ENCODE results near the gene LRRC4C. TPM values are rescaled to one million over a fixed set of nuclear protein-coding genes. Genes with fewer than 3 reads are reported as not detected.

LRRC4C gene
- total RNA-seq, 1 experiment from 2014 or later = 0.13 TPM

GRCh38 chr11:41250408-41250935, 209.0 kb downstream of the LRRC4C start:
- Histone ChIP-seq H2BK5ac (ENCODE audit: insufficient read length, low read length) (no peak overlapping the region), H3T11ph (ENCODE audit: low read length) (no peak overlapping the region), H3K4me2 (ENCODE audit: insufficient read depth, insufficient read length, low read length) (no peak overlapping the region), H2AK5ac (ENCODE audit: insufficient read length, low read length) (no peak overlapping the region), H2BK20ac (ENCODE audit: low read depth, low read length, poor library complexity, severe bottlenecking) (no peak overlapping the region), H2BK15ac (ENCODE audit: low read depth, low read length) (no peak overlapping the region), H3K23ac (ENCODE audit: insufficient read length, low read depth, low read length) (no peak overlapping the region), H4K5ac (ENCODE audit: insufficient read length, low read depth, low read length) (no peak overlapping the region), H3K4ac (ENCODE audit: low read depth, low read length) (no peak overlapping the region), H3K79me1 (ENCODE audit: insufficient read depth, low read depth, low read length, poor library complexity, severe bottlenecking) (no peaks in the 10 kb centered on the region), H3K23me2 (ENCODE audit: insufficient read length, low read depth, low read length, poor library complexity, severe bottlenecking) (no peaks in the 10 kb centered on the region), H3K4me1 (ENCODE audit: insufficient read depth, low read length) (no peaks in the 10 kb centered on the region), H3K9me3 (ENCODE audit: control insufficient read depth, low read depth, low read length) (no peaks in the 10 kb centered on the region), H3K79me2 (ENCODE audit: insufficient read depth, low read length) (no peaks in the 10 kb centered on the region), H4K91ac (ENCODE audit: insufficient read length, low read depth, low read length) (no peak overlapping the region), H3K56ac (ENCODE audit: insufficient read length, low read depth, low read length) (no peak overlapping the region), H3K18ac (ENCODE audit: insufficient read length, low read depth, low read length) (no peak overlapping the region), H3K14ac (ENCODE audit: insufficient read depth, low read length) (no peak overlapping the region), H4K20me1 (ENCODE audit: control insufficient read depth, insufficient read depth, insufficient read length) (no peaks in the 10 kb centered on the region), H3K27ac (ENCODE audit: insufficient read length, low read depth, low read length) (no peak overlapping the region), H4K8ac (replicated peaks; ENCODE audit: insufficient read length, low read depth, low read length) (no peak overlapping the region), H2BK12ac (ENCODE audit: insufficient read length, low read depth, low read length) (no peak overlapping the region), H3K9ac (ENCODE audit: extremely low read depth, insufficient read length, low read length) (no peak overlapping the region), H2AFZ (ENCODE audit: low read length) (no peak overlapping the region), H2BK120ac (ENCODE audit: low read depth, low read length, poor library complexity, severe bottlenecking) (no peak overlapping the region), H3K27me3 (ENCODE audit: insufficient read depth, low read length) (no peaks in the 10 kb centered on the region)
- Mint-ChIP-seq H3K9me3 (peaks cover 0 to 2% of the 10 kb centered on the region in 2 experiments; a peak in 2 of 5 replicates), H3K27me3 (ENCODE audit: low read depth) (no peaks in the 10 kb centered on the region), H3K4me1 (peaks cover 5% of the 10 kb centered on the region in 2 experiments; a peak in 3 of 4 replicates), H3K27ac (no peak overlapping the region), H3K4me3 (no peak overlapping the region), H3K36me3 (ENCODE audit: insufficient read depth in 1 of 3, low read depth in 3 of 3) (peaks cover 0 to 5% (median 0%) of the 10 kb centered on the region in 3 experiments; a peak in 3 of 7 replicates)
- no CpG with 5 or more reads among the region's 2 CpGs for WGBS (ENCODE audit: extremely low coverage, insufficient read length, low lambda C conversion rate)
- no peak for DNase-seq
- no peak for TF ChIP-seq CTCF (conservative IDR thresholded peaks at IDR 0.05)

All from H9 (cell line).